Mucosa of rectum (tissue), 2 donors: ENCODE data around the gene C3.
"Not testable (repeated sequence)": the region's sequence is repeated elsewhere in the genome, so short reads cannot be mapped to it uniquely, and the experiment has no call there.

Source experiments
- H3K27ac ChIP-seq, 2 donors: one replicate each; pipeline ENCODE4 v1.7.0; 2013; ENCODE audit warnings: inconsistent platforms in 2 of 2, low read depth in 2 of 2, low read length in 2 of 2
- H3K27me3 ChIP-seq, 2 donors: one replicate each; pipeline ENCODE4 v1.7.0; 2013; ENCODE audit warnings: low read length in 2 of 2; ENCODE audit not compliant: control insufficient read depth in 2 of 2, insufficient read depth in 2 of 2
- H3K36me3 ChIP-seq, 2 donors: one replicate each; pipeline ENCODE4 v1.7.0; 2013; ENCODE audit warnings: low read length in 2 of 2; ENCODE audit not compliant: control insufficient read depth in 2 of 2, insufficient read depth in 2 of 2
- H3K4me1 ChIP-seq, 2 donors: one replicate each; pipeline ENCODE4 v1.7.0; 2013; ENCODE audit warnings: low read length in 2 of 2, mild to moderate bottlenecking in 1 of 2; ENCODE audit not compliant: control insufficient read depth in 2 of 2, insufficient read depth in 2 of 2
- H3K4me3 ChIP-seq, 2 donors: one replicate each; pipeline ENCODE4 v1.7.0; 2013; ENCODE audit warnings: low read length in 2 of 2
- H3K9ac ChIP-seq, 2 donors: one replicate each; pipeline ENCODE4 v1.7.0; 2013; ENCODE audit warnings: low read length in 2 of 2, low read depth in 1 of 2, mild to moderate bottlenecking in 1 of 2
- H3K9me3 ChIP-seq, 2 donors: one replicate each; pipeline ENCODE4 v1.7.0; 2013; ENCODE audit warnings: low read length in 2 of 2; ENCODE audit not compliant: control insufficient read depth in 2 of 2
- donor health status: healthy.
- donor health status: Normal muscosa, but diverticular disease.

Gene C3

DNA sequence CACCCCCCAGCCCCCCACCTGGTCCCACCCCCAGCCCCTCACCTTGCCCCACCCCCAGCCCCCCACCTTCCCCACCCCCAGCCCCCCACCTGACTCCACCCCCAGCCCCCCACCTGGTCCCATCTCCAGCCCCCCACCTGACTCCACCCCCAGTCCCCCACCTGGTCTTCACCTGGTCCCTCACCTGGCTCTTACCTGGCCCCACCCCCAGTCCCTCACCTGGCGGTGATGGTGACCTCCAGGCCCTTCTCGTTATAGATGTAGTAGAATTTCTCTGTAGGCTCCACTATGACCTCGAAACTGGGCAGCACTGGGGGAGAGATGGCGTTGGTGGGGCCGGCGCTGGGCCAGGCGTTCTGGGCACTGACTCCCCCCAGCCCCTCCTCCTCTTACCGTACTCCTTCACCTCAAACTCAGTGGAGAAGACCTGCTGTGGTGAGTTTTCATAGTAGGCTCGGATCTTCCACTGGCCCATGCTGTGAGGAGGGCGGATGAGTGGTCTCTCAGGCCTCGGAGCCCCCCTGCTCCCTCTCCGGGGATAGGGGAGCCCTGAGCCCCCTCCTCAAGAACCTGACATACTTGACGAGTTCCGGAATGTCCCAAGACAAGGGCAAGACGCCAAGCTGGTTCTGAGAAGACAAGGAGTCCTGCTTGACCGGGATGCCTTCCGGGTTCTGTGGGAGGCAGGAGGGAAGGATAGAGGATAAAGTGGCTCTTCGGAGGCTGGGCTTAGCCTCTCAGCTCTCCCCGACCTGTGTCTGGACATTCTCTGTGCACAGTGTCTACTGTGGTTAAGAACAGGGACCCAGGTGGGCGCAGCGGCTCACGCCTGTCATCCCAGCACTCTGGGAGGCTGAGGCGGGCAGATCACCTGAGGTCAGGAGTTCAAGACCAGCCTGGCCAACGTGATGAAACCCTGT is 6.4 kb downstream of the C3 start:
- no peak overlapping the region for H3K4me3 ChIP-seq
- no peak overlapping the region for H3K27ac ChIP-seq
- H3K36me3 ChIP-seq: no peaks in the 10 kb centered on the region
- H3K27me3 ChIP-seq: peaks cover 0 to 8% of the 10 kb centered on the region in 2 donors
- H3K4me1 ChIP-seq: no peaks in the 10 kb centered on the region
- H3K9ac ChIP-seq: no peak overlapping the region
- H3K9me3 ChIP-seq: no peaks in the 10 kb centered on the region

DNA sequence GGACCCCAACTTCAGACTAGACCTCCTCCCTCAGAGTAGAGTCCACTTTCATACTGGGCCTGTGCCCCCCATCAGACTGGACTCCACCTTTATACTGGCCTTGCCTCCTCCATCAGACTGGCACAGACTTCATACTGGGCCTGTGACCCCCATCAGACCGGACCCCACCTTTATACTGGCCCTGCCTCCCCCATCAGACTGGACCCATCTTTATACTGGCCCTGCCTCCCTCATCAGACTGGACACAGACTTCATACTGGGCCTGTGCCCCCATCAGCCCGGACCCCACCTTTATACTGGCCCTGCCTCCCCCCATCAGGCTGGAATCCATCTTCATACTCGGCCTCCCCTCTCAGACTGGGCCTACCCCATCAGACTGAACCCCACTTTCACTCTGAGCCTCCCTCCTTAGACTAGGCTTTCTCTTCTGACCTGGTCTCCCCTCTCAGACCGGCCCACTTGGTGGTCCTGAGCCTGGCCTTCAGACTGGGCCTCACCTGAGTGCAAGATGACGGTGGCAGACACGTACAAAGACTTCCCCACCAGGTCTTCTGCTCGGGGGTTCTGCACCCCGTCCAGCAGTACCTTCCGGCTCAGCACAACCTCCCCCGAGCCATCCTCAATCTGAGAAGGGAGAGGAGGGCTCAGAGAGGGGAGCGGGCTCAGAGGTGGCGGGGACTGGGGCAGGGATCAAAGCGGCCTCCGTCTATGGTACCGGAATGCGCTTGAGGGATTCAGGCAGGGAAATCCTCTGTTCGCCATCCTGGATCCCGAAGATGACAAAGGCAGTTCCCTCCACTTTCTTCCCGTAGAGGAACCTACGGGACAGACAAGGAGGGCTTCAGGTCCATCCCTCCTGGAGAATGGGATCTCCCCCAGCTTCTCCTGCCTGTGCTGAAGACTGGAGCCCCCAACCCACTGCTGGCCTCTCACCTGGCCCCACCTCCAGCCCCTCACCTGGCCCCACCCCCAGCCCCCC is 7.5 kb downstream of the C3 start:
- H3K4me3 ChIP-seq: no peak overlapping the region
- no peaks in the 10 kb centered on the region for H3K9me3 ChIP-seq
- peaks cover 0 to 8% of the 10 kb centered on the region in 2 donors for H3K27me3 ChIP-seq
- no peak overlapping the region for H3K27ac ChIP-seq
- no peaks in the 10 kb centered on the region for H3K36me3 ChIP-seq
- H3K4me1 ChIP-seq: no peaks in the 10 kb centered on the region
- no peak overlapping the region for H3K9ac ChIP-seq

DNA sequence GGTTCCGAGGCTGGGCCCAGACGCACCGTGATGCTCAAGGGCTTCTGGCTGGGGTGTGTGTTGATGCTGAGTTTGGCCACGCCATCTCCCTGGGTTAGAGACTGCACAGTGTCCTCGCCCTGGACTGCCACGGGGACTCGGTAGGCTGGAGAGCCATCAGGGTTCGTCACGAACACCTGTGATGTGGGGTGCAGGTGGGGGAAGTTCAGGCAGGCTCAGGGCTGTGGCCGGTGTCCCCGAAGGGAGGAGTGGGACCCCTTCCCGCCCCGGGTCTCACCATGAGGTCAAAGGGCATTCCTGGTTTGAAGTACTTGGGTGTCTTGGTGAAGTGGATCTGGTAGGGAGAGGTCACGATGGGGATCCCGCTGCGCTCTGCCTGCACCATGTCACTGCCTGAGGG is 8.2 kb downstream of the C3 start:
- no peak overlapping the region for H3K27ac ChIP-seq
- no peaks in the 10 kb centered on the region for H3K36me3 ChIP-seq
- no peaks in the 10 kb centered on the region for H3K9me3 ChIP-seq

DNA sequence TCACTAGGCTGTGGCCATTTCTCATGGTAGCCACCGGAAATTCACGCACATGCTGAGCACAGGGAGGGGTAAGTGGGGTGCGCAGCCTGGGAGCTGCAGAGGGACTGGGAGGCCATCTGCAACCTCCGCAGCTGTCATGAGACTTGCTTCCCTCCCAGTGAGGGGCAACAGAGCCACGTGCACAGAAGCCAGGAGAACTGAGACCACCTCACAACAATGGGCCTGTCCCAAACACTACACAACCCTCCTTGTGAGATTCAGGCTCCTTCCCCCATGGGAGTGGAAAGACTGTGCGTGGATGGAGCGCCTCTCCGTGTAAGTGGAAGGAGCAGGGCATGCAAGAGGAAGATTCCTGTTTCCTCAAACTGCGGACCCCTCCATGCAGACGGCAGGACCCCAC is 8.8 kb downstream of the C3 start:
- Histone ChIP-seq H3K4me3 (no peak overlapping the region), H3K9ac (no peak overlapping the region), H3K27me3 (peaks cover 0 to 8% of the 10 kb centered on the region in 2 donors), H3K36me3 (no peaks in the 10 kb centered on the region), H3K9me3 (no peaks in the 10 kb centered on the region), H3K27ac (no peak overlapping the region), H3K4me1 (no peaks in the 10 kb centered on the region)

More for the DNA sequence above, 8.2 kb downstream of the C3 start:
- Histone ChIP-seq H3K27me3 (peaks cover 0 to 8% of the 10 kb centered on the region in 2 donors), H3K4me1 (no peaks in the 10 kb centered on the region), H3K9ac (no peak overlapping the region), H3K4me3 (no peak overlapping the region)

DNA sequence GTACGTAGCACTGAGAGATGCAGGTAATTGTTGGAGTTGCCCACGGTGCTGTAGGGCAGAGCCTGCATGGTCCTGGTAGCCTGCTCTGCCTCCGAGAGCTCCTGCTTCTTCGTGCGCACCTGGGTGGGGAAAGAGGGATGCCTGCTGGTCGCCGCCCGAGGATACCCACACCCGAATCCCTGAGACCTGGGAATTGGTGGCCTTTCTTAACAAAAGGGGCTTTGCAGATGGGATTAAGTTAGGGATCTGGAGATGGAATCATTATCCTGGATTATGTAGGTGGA is 9.4 kb downstream of the C3 start:
- no peak overlapping the region for H3K27ac ChIP-seq
- H3K9me3 ChIP-seq: no peaks in the 10 kb centered on the region
- H3K4me3 ChIP-seq: no peak overlapping the region
- H3K9ac ChIP-seq: no peak overlapping the region
- no peaks in the 10 kb centered on the region for H3K4me1 ChIP-seq
- peaks cover 0 to 8% of the 10 kb centered on the region in 2 donors for H3K27me3 ChIP-seq
- no peaks in the 10 kb centered on the region for H3K36me3 ChIP-seq

DNA sequence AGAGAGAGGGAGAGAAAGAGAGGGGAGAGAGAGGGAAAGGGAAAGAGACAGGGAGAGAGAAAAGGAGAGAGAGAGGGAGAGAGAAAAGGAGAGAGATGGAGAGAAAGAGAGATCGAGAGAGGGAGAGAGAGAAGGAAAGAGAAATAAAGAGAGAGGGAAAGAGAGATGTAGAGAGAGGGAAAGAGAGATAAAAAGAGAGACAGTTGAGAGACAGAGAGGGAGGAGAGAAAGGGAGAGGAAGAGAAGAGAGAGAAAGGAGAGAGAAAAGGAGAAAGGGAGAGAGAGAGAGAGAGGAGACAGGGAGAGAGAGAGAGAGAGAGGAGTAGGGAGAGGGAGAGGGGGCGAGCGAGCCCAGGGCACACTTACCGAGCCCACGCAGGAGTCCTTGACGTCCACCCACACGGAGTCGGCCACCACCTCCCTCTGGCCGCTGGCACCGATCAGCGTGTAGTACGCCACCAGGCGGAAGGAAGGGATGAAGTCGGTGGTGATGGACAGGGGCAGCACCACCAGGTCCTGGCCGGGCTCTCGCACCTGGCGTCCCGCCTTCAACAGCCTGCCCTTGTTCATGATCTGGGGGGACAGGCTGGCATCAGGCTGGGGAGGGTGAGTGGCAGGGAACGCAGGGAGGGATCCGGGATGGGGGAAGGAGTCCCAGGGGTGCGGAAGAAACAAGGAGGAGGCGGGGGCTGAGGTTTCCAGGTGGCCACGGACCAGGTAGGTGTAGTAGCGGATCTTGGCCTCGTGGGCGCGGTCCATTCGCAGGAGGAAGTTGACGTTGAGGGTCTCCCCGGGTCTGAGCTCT is 10.0 kb downstream of the C3 start:
- Histone ChIP-seq H3K27me3 (peaks cover 0 to 8% of the 10 kb centered on the region in 2 donors), H3K9me3 (no peaks in the 10 kb centered on the region), H3K4me3 (no peak overlapping the region), H3K4me1 (no peaks in the 10 kb centered on the region), H3K27ac (no peak overlapping the region), H3K9ac (no peak overlapping the region), H3K36me3 (no peaks in the 10 kb centered on the region)

DNA sequence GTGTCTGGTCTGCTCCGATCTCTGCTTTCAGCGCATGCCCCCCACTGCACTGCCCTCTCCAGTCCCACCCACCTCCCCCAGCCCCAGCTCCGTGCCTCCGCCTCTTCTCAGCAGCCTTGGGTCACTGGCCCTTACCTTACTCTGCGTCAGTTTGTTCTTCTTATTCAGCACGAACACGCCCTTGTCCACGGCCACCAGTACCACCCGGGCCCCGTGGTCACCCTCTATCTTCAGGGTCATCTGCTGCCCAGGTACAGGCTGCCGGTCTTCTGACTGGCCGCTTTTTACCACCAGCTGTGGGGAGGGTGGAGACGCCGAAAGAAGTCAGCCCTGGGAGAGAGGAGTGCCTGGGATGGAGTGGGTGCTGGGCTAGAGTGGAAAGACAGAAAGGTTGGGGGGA is 10.9 kb downstream of the C3 start:
- H3K4me1 ChIP-seq: no peaks in the 10 kb centered on the region
- H3K36me3 ChIP-seq: no peaks in the 10 kb centered on the region
- H3K4me3 ChIP-seq: no peak overlapping the region
- no peak overlapping the region for H3K27ac ChIP-seq
- peaks cover 0 to 8% of the 10 kb centered on the region in 2 donors for H3K27me3 ChIP-seq
- H3K9ac ChIP-seq: no peak overlapping the region
- H3K9me3 ChIP-seq: no peaks in the 10 kb centered on the region

DNA sequence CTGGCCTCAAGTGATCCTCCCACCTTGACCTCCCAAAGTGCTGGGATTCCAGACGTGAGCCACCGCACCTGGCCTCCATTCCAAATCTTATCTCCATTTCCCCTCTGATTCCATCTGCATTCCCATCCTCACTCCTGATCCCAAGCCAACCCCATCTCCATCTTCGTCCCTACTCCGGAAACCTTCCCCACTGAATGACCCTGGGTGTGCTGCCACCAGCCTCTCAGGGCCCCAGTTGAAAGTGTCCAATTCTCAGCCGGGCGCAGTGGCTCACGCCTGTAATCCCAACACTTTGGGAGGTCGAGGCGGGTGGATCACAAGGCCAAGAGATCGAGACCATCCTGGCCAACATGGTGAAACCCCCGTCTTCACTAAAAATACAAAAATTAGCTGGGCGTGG is 11.5 kb downstream of the C3 start:
- H3K27me3 ChIP-seq, H3K4me1 ChIP-seq, H3K36me3 ChIP-seq, H3K9me3 ChIP-seq, H3K4me3 ChIP-seq, H3K9ac ChIP-seq, H3K27ac ChIP-seq: not testable (repeated sequence)

DNA sequence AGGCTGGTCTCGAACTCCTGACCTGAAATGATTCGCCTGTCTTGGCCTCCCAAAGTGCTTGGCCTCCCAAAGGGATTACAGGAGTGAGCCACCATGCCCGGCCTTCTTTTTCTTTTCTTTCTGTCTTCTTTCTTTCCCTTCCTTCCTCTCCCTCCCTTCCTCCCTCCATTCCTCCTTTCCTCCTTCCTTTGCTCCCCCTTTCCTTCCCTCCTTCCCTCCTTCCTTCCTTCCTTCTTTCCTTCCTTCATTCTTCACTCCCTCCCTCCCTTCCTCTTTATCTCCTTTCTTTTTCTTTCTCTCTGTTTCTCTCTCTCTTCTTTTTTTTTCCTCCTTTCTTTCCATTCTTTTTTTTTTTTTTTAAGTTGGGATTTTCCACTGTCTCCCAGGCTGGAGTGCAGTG is 12.1 kb downstream of the C3 start:
- no peaks in the 10 kb centered on the region for H3K4me1 ChIP-seq
- no peak overlapping the region for H3K4me3 ChIP-seq
- no peaks in the 10 kb centered on the region for H3K36me3 ChIP-seq
- no peak overlapping the region for H3K27ac ChIP-seq
- no peak overlapping the region for H3K9ac ChIP-seq
- peaks cover 0 to 8% of the 10 kb centered on the region in 2 donors for H3K27me3 ChIP-seq
- no peaks in the 10 kb centered on the region for H3K9me3 ChIP-seq
